ENCODE results near the gene KCNN3. TPM values are rescaled to one million over a fixed set of nuclear protein-coding genes. Genes with fewer than 3 reads are reported as not detected.

Gene KCNN3
- total and polyA plus RNA-seq, 2 of the 13 experiments (the other 11 are each of a cell fraction or from before 2014, with no cell fraction given), result not detected

- Histone ChIP-seq H2AFZ (ENCODE audit: low read length) (no peak overlapping the region), H3K27ac (ENCODE audit: extremely low read length, insufficient read depth, low read length) (no peak overlapping the region), H3K9me3 (ENCODE audit: low read length) (no peaks in the 10 kb centered on the region), H3K4me1 (ENCODE audit: insufficient read depth, low read length) (peaks cover under 1% of the 10 kb centered on the region; the same call in 1 of the 2 replicates), H4K20me1 (ENCODE audit: insufficient read depth, low read length) (0 out of 2 replicates have a peak, but pooled peaks cover 2% of the 10 kb centered on the region), H3K4me2 (ENCODE audit: low read depth, low read length) (no peak overlapping the region), H3K9ac (ENCODE audit: insufficient read depth, low read depth, low read length) (no peak overlapping the region), H3K79me2 (ENCODE audit: insufficient read depth, low read length) (no peaks in the 10 kb centered on the region), H3K27me3 (ENCODE audit: control insufficient read depth in 1 of 2, insufficient read depth in 2 of 2, low read length in 2 of 2) (peaks cover 0 to 48% of the 10 kb centered on the region in 2 experiments; a peak in 4 of 5 replicates), H3K4me3 (replicated peaks in 1 of 3; ENCODE audit: insufficient read depth in 1 of 3, low read depth in 2 of 3, low read length in 3 of 3) (no peak overlapping the region), H3K36me3 (replicated peaks in 1 of 2; ENCODE audit: control insufficient read depth in 1 of 2, insufficient read depth in 2 of 2, low read length in 2 of 2) (no peaks in the 10 kb centered on the region)
- WGBS (ENCODE audit: low lambda C conversion rate), result 16% methylated on average over 4 of the region's 6 CpGs
- TF ChIP-seq ZBTB42 (CRISPR knock-in tag; IDR thresholded peaks at IDR 0.05) (no peak), IRX3 (CRISPR knock-in tag; IDR thresholded peaks at IDR 0.05; ENCODE audit: borderline replicate concordance, low read depth) (no peak), ZNF333 (CRISPR knock-in tag; IDR thresholded peaks at IDR 0.05; ENCODE audit: borderline replicate concordance) (no peak)
- intact Hi-C loops (cut with micrococcal nuclease; ENCODE audit: unreplicated experiment), result no loop called here
- no peak for ATAC-seq
- CTCF ChIA-PET (ENCODE audit: low intra/inter-chr PET ratio, low total read pairs), result no interaction called here
- no peak for FAIRE-seq
- BruUV-seq (replicated peaks), result no TSS peak
- in situ Hi-C loops (cut with HindIII; ENCODE audit: extremely low pct_ligation_motif_present, low pct_unique_long_range_greater_than_20kb), result no loop called here
- POLR2A ChIA-PET, result no interaction called here
- no peak for DNase-seq (ENCODE audit: low spot score)
Observed at GRCh38 chr1:154818911-154819310, 51.2 kb downstream of the KCNN3 start.

GRCh38 chr1:154816937-154817336 lies 53.1 kb downstream of the KCNN3 start:
- no peaks in the 10 kb centered on the region for H3K79me2 ChIP-seq (ENCODE audit: insufficient read depth, low read length)
- FAIRE-seq (no peak), ATAC-seq (no peak), DNase-seq (ENCODE audit: low spot score) (no peak)
- ChIA-PET CTCF (ENCODE audit: low intra/inter-chr PET ratio, low total read pairs) (no interaction called here), POLR2A (no interaction called here)
- no peaks in the 10 kb centered on the region for H3K36me3 ChIP-seq (replicated peaks in 1 of 2; ENCODE audit: control insufficient read depth in 1 of 2, insufficient read depth in 2 of 2, low read length in 2 of 2)
- intact Hi-C loops (cut with micrococcal nuclease; ENCODE audit: unreplicated experiment) (no loop called here), in situ Hi-C loops (cut with HindIII; ENCODE audit: extremely low pct_ligation_motif_present, low pct_unique_long_range_greater_than_20kb) (no loop called here)
- no TSS peak for BruUV-seq (replicated peaks)
- H3K9me3 ChIP-seq (ENCODE audit: low read length), result no peaks in the 10 kb centered on the region
- no peaks in the 10 kb centered on the region for H4K20me1 ChIP-seq (ENCODE audit: insufficient read depth, low read length)
- 0% methylated on average over 2 of the region's 2 CpGs for WGBS (ENCODE audit: low lambda C conversion rate)
- no peak overlapping the region for H3K4me3 ChIP-seq (replicated peaks in 1 of 3; ENCODE audit: insufficient read depth in 1 of 3, low read depth in 2 of 3, low read length in 3 of 3)
- H3K4me1 ChIP-seq (ENCODE audit: insufficient read depth, low read length), result peaks cover 9% of the 10 kb centered on the region
- peaks cover 3 to 55% of the 10 kb centered on the region in 2 experiments; a peak in 4 of 5 replicates for H3K27me3 ChIP-seq (ENCODE audit: control insufficient read depth in 1 of 2, insufficient read depth in 2 of 2, low read length in 2 of 2)
- H2AFZ ChIP-seq (ENCODE audit: low read length), result no peak overlapping the region
- H3K27ac ChIP-seq (ENCODE audit: extremely low read length, insufficient read depth, low read length), result no peak overlapping the region
- no peak overlapping the region for H3K4me2 ChIP-seq (ENCODE audit: low read depth, low read length)
- H3K9ac ChIP-seq (ENCODE audit: insufficient read depth, low read depth, low read length), result no peak overlapping the region
- TF ChIP-seq ZSCAN22 (CRISPR knock-in tag; IDR thresholded peaks at IDR 0.05) (no peak), NFKBIZ (CRISPR knock-in tag; IDR thresholded peaks at IDR 0.05) (no peak), ZNF563 (CRISPR knock-in tag; IDR thresholded peaks at IDR 0.05) (no peak), EHMT2 (IDR thresholded peaks at IDR 0.05; ENCODE audit: borderline replicate concordance, low read depth, low read length) (no peak), ZNF460 (CRISPR knock-in tag; IDR thresholded peaks at IDR 0.05; ENCODE audit: borderline replicate concordance) (no peak), MYC (CRISPR knock-in tag; IDR thresholded peaks at IDR 0.05; ENCODE audit: borderline replicate concordance) (no peak), ZBTB14 (CRISPR knock-in tag; IDR thresholded peaks at IDR 0.05) (no peak), ZNF639 (CRISPR knock-in tag; conservative IDR thresholded peaks at IDR 0.05) (no peak), SIX4 (CRISPR knock-in tag; IDR thresholded peaks at IDR 0.05) (no peak), THYN1 (CRISPR knock-in tag; IDR thresholded peaks at IDR 0.05; ENCODE audit: borderline replicate concordance, low read depth) (no peak), HDAC2 (CRISPR knock-in tag; IDR thresholded peaks at IDR 0.05) (no peak)

Data from HepG2 (cell line).